AG09319 (cell line): Measurements from ENCODE around the gene CTBP2.

ENCODE experiments used
- DNase-seq: peaks from one replicate; pipeline ENCODE4 v3.0.0-alpha.2; 2010; ENCODE audit warnings: low read depth; ENCODE audit errors: extremely low read depth
- TF ChIP-seq, protein P1 (sequence below): IDR thresholded peaks from 2 replicates; pipeline ENCODE4 v1.5.1; 2011; ENCODE audit warnings: low read depth, mild to moderate bottlenecking, inconsistent platforms, low read length, moderate library complexity

Gene CTBP2

GRCh38 chr10:125177641-125178640 lies 17.6 kb upstream of the CTBP2 start:
- TF ChIP-seq, protein P1, sequence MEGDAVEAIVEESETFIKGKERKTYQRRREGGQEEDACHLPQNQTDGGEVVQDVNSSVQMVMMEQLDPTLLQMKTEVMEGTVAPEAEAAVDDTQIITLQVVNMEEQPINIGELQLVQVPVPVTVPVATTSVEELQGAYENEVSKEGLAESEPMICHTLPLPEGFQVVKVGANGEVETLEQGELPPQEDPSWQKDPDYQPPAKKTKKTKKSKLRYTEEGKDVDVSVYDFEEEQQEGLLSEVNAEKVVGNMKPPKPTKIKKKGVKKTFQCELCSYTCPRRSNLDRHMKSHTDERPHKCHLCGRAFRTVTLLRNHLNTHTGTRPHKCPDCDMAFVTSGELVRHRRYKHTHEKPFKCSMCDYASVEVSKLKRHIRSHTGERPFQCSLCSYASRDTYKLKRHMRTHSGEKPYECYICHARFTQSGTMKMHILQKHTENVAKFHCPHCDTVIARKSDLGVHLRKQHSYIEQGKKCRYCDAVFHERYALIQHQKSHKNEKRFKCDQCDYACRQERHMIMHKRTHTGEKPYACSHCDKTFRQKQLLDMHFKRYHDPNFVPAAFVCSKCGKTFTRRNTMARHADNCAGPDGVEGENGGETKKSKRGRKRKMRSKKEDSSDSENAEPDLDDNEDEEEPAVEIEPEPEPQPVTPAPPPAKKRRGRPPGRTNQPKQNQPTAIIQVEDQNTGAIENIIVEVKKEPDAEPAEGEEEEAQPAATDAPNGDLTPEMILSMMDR: no peak

DNA sequence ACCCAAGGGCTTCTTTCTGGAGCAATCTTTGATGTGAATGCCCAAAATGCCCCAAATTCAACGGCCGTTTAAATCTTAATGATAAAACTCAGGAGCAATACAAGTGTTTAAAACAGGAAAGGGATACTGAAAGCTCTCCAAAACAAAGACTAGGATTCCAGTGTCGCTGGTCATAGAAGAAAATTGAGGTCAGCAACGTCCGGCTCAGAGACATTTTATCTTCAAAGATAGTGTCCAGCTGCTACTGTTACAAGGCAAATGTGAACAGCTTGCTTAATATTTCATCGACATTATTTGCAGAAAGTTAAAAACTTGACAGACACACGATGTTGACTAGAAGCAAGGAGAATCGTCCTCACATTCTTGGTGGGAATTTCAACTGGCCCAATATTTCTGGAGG lies 15.4 kb upstream of the CTBP2 start:
- no peak for DNase-seq
- TF ChIP-seq, protein P1: no peak

More at GRCh38 chr10:125177641-125178640, 17.6 kb upstream of the CTBP2 start:
- no peak for DNase-seq

DNA sequence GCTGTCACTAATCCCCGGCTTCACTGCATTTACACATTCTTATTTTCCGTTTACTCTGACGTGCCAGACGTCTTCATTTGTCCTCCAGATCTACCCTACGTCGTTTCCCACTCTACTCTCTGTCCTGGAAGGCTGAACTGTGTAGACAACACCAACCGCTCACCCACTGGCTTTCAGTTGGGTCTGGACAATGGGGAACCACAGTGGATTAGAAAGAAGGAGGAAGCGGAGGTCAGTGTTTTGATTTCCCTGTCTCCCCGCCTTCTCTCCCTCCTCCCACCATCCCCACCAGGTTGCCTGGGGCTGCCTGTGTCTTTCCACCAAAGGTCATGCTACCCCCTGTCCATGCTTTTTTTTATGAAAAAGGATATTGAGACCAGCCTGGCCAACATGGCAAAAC lies 14.0 kb upstream of the CTBP2 start:
- TF ChIP-seq, protein P1: no peak
- no peak for DNase-seq

DNA sequence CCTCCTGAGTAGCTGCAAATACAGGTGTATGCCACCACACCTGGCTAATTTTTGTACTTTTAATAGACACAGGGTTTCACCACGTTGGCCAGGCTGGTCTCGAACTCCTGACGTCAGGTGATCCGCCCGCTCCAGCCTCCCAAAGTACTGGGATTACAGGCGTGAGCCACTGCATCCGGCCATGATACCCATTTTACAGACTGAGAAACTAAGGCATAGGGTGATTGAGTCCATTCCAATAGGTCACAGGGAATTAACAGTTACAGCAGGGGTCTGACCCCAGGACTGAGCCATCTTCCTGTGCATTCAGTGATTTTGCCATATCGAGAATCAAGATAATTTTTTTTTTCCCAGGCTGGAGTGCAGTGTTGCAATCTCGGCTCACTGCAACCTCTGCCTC lies 12.3 kb upstream of the CTBP2 start:
- DNase-seq: no peak
- TF ChIP-seq, protein P1: no peak

GRCh38 chr10:125171402-125172306 lies 11.3 kb upstream of the CTBP2 start:
- no peak for DNase-seq
- TF ChIP-seq, protein P1: no peak

GRCh38 chr10:125169915-125170314 lies 9.6 kb upstream of the CTBP2 start:
- no peak for DNase-seq
- TF ChIP-seq, protein P1: no peak
